ENCODE results near the gene C19orf12.

C19orf12 gene

DNA sequence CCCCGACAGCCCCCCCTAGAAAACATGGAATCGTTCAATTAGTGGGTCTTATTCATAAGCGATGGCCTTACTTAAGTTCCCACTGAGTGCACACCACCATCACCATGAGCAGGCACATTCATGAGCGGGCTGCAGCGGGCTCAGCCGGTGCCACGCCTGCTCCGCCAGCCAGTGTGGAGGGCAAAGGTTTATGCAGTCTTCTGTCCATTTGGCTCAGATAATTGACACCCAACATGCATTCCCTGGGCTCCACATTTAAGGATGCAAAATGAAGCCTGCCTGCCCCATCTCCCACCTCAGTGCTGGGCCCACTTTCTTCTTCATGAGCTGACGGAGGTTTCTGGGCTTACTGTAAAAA, 12.1 kb downstream of the C19orf12 start:
- in situ Hi-C loops (cut with HindIII; ENCODE audit: low pct_ligation_motif_present, low pct_unique_long_range_greater_than_20kb, low sequenced_read_pairs), result no loop called here

DNA sequence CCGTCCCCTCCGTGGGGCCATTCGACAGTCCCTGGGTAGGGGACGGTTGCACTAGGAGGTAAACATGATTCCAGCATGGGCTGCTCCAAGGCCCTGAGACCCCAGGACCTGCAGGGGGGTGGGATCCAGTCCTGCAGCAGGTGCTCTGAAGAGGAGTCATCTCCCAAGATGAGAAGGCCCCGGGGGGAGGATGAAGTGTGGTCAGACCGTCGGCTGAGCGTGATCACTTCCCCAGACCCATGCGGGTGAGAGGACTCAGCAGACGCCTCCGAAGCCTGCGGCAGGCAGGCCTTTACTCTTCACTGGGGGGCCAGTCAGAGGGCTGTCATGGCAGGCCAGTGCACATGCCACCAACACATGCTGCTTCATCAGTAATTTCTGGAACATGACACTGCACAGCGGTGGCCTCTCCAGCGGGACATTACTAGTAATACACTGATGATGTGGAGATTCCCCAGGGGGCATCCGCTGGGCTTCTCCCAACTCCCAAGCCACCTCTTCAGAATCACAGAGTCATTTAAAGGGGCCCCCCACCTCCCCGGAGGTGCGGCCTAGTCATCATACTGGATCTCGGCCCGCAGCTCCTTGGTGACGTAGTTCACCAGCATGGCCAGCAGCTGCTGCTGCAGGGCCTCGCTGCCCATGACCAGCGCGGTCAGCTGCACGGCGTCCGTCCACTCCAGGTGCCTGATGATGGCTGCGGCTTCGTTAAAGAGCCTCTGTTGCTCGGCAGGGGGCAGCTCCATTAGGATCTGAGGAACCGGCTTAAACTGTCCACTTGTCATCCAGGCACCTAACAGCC, 12.7 kb downstream of the C19orf12 start:
- DNase-seq, result no peak

More for the DNA sequence above, 12.1 kb downstream of the C19orf12 start:
- DNase-seq, result no peak

DNA sequence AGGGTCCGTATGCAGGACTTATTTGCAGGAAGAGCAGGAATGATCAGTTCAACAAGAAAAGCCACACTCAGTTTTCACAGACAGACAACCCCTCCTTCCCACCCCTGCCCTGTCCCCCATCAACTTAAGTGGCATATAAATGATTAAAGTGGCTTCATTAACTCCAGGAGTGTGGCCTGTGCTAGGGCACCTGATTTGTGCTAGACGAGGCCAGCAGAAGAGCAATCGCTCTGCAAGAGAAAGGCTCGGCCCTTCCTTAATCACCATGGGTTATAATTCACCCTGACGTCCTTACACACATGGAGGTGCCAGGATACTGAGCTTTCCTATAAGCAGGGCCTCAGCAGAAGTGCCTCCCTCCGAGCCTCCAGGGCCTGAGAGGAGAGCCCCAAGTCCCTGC, 14.6 kb downstream of the C19orf12 start:
- no peak for DNase-seq
- in situ Hi-C loops (cut with HindIII; ENCODE audit: low pct_ligation_motif_present, low pct_unique_long_range_greater_than_20kb, low sequenced_read_pairs), result no loop called here

More for the DNA sequence above, 12.7 kb downstream of the C19orf12 start:
- in situ Hi-C loops (cut with HindIII; ENCODE audit: low pct_ligation_motif_present, low pct_unique_long_range_greater_than_20kb, low sequenced_read_pairs), result no loop called here

DNA sequence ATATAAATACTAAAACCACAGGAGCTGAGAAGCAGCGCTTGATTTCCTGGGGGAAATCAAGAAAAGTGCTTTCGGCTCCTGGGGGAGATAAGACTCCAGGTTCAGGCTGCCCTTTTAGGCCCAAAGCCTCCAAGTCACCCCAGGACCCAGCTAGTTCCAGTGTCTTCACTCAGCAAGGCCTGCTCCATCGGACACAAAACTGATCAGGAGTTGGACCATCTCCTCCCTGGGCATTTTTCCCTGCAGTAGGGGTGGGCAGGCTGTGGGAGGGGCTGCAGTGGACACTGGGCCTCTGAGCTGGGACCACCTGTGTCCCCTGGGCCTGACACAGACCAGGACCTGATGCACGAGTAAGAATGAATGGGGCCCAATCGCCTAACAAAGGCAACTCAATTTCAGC, 15.2 kb downstream of the C19orf12 start:
- in situ Hi-C loops (cut with HindIII; ENCODE audit: low pct_ligation_motif_present, low pct_unique_long_range_greater_than_20kb, low sequenced_read_pairs), result no loop called here

DNA sequence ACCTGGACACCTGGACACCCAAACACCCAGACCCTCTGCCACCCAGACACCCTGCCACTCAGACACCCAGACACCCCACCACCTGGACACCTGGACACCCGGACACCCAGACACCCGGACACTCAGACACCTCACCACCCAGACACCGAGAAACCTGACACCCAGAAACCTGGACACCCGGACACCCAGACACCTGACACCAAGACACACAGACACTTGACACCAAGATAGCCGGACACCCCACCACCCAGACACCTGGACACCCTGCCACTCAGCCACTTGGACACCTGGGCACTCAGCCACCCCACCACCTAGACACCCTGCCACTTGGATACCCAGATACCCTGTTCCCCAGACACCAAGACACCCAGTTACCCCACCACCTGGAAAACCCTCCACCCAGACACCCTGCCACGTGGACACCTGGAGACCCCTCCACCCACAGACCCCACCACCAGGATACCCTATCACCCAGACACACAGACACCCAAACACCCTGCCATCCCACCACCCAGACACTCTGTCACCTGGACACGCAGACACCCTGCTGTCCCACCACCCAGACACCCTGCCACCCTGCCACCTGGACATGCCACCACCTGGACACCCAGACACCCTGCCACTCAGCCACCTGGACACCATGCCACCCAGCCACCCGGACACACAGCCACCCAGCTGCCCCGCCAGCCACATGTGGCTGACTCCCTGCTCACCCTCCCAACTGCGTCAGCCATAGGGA, 17.4 kb downstream of the C19orf12 start:
- in situ Hi-C loops (cut with HindIII; ENCODE audit: low pct_ligation_motif_present, low pct_unique_long_range_greater_than_20kb, low sequenced_read_pairs), result no loop called here
- DNase-seq, result no peak

More for the DNA sequence above, 15.2 kb downstream of the C19orf12 start:
- no peak for DNase-seq

DNA sequence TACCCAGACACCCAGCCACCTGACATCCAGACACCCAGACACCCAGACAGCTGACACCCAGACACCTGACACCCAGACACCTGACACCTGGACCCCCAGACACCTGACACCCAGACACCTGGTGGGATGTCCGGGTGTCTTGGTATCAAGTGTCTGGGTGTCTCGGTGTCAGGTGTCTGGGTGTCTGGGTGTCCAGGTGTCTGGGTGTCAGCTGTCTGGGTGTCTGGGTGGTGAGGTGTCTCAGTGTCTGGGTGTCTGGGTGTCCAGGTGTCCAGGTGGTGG, 18.6 kb downstream of the C19orf12 start:
- in situ Hi-C loops (cut with HindIII; ENCODE audit: low pct_ligation_motif_present, low pct_unique_long_range_greater_than_20kb, low sequenced_read_pairs), result no loop called here
- DNase-seq, result no peak

DNA sequence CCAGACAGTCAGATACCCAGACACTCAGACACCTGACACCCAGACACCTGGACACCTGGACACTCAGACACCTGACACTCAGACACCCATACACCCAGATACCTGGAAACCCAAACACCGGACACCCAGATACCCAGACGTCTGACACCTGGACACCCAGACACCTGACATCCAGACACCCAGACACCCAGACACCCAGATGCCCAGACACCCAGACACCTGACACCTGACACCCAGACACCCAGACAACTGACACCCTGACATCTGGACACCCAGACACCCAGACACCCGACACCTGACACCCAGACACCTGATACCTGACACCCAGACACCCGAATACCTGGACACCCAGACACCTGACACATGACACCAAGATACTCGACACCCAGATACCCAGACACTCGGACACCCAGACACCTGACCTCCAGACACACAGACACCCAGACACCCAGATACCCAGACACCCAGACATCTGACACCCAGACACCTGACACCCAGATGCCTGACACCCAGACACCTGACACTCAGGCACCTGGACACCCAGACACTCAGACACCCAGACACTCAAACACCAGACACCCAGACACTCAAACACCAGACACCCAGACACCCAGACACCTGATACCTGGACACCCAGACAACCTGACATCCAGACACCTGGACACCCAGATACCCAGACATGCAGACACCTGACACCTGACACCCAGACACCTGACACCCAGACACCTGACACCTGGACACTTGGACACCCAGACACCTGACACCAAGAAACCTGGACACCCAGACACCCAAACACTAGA, 19.1 kb downstream of the C19orf12 start:
- no peak for DNase-seq
- in situ Hi-C loops (cut with HindIII; ENCODE audit: low pct_ligation_motif_present, low pct_unique_long_range_greater_than_20kb, low sequenced_read_pairs), result no loop called here

DNA sequence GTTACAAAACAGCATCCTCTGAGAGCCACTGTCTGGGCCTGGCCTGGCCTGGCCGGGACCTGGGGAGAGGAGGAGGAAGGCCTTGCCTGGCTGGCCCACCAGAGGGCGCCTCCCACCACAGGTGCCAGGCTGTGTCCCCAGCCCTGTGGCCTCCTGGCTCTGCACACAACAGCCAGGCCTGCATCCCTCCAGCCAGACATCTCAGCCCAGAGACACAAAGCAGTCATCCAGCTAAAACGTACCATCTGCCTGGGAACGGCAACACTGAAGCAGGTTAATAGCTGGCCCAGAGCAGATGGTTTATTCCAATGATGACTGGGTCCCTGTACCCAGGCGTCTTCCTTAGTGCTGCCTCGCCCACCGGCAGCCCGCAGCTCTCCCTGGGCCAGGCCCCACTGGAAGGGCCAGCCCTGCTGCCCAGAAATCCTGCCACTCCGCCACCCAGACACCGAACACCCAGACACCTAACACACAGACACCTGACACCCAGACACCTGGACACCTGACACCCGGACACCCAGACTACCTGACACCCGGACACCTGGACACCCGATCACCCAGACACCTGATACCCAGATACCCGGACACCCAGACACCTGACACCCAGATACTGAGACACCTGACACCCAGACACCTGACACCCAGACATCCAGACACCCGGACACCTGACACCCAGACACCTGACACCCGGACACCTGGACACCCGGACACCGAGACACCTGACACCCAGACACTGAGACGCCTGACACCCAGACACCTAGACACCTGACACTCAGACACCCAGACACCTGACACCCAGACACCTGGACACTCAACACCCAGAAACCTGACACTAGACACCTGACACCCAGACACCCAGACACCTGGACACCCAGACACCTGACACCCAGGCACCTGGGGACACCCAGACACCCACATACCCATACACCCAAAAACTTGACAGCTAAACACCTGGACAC, 20.1 kb downstream of the C19orf12 start:
- peak; percentile 45 for DNase-seq
- in situ Hi-C loops (cut with HindIII; ENCODE audit: low pct_ligation_motif_present, low pct_unique_long_range_greater_than_20kb, low sequenced_read_pairs), result no loop called here

DNA sequence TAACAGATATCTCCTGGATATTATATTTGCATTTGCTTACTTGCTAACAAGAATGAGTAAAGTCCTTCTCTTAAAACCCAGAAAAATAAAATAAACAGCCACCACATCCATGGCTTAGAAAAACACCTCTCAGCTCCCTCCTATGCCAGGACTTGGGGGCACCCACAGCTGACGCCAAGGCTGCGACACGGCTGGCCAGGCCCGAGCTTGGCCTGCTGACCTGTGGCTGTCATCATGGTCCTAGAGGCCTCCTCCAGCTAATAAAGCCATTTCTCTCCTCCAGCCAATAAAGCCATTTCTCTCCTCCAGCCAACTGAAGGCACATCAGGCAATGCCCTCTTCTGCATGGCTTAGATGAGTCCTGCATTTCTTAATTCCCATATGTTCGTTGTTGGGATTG, 20.9 kb downstream of the C19orf12 start:
- no peak for DNase-seq
- in situ Hi-C loops (cut with HindIII; ENCODE audit: low pct_ligation_motif_present, low pct_unique_long_range_greater_than_20kb, low sequenced_read_pairs), result no loop called here

DNA sequence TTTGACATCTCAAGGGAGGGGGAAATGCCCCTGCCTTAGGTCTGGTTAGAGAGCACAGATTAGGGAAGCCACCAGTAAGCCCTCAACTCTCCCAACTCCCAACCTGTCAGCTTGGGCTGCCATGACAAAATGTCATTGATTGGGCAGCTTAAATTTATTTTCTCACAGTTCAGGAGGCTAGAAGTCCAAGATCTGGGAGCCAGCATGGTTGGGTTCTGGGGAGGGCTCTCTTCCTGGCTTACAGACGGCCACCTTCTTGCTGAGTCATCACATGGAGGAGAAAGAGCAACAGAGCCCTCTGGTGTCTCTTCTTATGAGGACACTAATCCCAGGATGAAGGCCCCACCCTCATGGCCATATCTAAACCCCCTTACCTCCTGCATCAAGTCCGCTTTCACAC, 24.2 kb downstream of the C19orf12 start:
- peak; percentile 31 for DNase-seq
- in situ Hi-C loops (cut with HindIII; ENCODE audit: low pct_ligation_motif_present, low pct_unique_long_range_greater_than_20kb, low sequenced_read_pairs), result no loop called here

DNA sequence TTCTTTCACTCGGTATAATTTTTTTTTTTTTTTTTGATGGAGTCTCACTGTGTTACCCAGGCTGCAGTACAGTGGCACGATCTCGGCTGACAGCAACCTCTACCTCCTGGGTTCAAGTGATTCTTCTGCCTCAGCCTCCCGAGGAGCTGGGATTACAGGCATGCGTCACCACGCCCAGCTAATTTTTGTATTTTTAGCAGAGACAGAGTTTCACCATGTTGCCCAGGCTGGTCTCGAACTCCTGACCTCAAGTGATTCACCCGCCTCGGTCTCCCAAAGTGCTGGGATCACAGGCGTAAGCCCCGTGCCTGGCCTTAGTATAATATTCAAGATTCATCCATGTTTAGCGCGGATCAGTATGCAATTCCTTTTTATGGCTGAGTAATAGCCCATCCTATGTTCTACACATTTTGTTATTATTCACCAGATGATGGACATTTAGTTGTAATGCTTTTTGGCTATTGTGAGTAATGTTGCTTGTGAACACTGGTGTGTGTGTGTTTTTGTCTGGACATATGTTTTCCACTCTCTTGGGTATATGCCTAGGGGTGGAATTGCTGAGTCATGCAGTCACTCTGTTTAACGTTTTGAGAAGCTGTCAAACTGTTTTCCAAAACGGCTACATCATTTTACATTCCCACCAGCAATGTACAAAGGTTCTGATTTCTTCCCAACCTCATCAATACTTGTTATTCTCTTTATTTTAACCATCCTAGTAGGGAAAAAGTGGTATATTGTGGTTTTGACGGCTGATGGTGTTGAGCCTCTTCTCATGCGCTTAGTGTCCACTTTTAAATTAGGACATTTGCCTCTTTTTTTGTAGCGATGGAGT, 26.9 kb downstream of the C19orf12 start:
- in situ Hi-C loops (cut with HindIII; ENCODE audit: low pct_ligation_motif_present, low pct_unique_long_range_greater_than_20kb, low sequenced_read_pairs), result no loop called here
- DNase-seq, result no peak

DNA sequence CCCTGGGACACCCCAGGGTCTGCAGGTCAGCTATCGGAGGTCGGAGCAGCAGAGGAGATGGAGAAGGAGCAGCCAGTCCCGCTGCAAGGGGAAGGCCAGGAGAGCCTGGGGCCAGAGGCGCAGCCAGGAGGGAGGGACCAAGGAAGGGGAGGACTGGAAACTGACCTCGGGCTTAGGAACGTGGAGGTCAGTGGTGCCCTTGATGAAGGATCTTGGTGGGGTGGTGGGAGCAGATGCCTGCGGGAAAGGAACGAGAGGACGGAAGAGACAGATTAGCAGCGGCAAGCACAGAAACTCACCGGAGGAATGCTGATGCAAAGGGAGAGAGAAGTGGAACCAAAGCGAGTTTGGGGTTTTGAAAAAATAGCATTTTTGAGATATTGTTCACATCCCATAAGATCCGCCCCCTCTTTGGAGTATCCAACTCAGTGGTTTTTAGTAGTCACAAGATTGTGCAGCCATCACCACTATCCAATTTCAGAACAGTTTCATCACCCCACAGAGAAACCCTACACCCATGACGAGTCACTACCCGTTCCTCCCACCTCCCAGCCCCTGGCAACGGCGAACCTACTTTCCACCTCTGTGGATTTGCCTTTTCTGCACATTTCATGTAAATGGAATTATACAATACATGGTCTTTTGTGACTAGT, 27.7 kb downstream of the C19orf12 start:
- DNase-seq, result peak; percentile 29
- in situ Hi-C loops (cut with HindIII; ENCODE audit: low pct_ligation_motif_present, low pct_unique_long_range_greater_than_20kb, low sequenced_read_pairs), result no loop called here

DNA sequence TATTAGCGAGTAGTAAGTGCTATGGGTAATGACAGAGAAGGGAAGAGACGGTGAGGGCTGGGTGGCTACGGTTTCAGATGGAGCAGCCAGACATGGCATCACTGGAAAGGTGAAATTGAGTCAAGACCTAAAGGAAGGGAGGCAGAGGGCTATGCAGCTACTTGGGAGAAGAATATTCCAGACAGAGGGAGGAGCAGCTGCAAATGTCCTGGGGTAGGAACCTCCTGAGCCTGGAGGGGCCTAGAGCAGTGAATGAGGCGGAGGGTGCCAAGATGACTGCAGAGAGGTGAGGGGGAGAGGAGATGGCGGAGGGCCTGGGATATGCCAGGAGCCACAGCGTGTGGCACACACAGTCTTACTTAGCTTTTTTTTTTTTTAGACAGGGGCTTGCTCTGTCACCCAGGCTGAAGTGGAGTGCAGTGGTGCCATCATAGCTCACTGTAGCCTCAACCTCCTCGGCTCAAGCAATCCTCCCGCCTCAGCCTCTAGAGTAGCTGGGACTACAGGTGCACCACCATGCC, 28.7 kb downstream of the C19orf12 start:
- DNase-seq, result no peak
- in situ Hi-C loops (cut with HindIII; ENCODE audit: low pct_ligation_motif_present, low pct_unique_long_range_greater_than_20kb, low sequenced_read_pairs), result no loop called here

DNA sequence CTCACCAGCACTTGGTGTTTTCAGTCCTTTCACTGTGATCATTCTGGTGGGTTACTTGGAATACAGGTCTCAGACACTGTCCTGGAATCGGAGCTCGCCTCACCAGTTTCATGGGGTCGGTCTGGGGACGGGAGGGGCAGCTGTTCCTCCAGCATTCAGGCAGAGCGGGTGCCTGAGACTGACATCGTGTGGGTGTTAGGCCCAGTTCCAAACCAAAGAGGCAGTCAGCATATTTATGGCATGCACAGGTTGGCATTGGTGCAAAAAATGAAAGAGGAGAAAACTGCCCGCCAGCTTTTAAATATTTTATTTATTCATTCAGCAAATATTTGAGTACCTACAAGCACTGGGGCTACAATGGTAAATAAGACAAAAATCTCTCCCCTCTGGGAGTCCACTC, 29.7 kb downstream of the C19orf12 start:
- in situ Hi-C loops (cut with HindIII; ENCODE audit: low pct_ligation_motif_present, low pct_unique_long_range_greater_than_20kb, low sequenced_read_pairs), result no loop called here
- no peak for DNase-seq

DNA sequence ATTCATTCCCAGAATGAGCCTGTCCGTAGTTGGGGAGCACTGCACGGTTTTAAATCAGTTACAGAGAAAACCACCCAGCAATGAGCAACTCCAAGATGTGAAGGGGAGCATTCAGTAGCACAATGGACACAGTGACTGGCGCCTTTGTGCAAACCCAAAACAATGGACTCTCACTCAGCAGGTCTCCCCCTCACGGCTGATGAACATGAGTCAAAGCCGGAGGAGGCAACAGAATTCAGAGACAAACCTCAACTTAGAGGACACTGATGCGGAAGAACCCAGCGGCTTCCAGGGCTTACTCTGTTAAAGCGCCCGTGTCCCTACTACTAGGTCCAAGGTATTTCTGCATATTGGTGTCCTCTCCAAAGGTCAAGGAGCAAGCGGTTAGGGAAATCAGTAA, 32.1 kb downstream of the C19orf12 start:
- no peak for DNase-seq
- in situ Hi-C loops (cut with HindIII; ENCODE audit: low pct_ligation_motif_present, low pct_unique_long_range_greater_than_20kb, low sequenced_read_pairs), result no loop called here

DNA sequence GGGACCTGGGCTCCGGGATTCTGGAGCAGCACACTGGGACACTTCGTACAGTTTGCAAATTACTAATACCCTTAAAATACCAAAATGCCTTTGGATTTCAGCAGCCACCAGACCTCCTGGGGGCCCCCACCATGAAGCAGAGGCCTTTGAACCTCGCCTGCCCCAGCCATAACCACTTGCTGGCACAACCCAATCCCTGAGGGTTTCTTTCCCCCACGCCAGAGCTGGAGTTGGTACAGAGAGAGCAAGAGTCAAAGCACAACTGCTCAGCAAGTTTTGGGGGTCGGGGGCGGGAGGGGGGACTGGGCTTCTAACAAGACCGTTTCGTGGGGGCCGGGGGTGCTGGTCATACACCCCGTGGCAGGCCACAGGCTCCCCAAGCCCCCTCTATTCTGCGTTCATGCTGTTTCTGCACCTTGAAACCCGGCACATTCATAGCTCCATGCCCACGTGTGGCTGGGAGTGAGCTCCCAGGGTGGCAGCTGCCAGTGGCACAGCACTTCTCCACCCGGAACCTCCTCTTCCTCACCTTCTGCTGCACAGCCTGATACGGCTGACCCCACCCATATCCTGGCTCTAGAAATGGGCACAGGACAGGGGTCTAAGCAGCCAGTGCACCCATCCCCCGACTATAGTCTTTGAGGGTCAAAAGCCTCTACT, 32.7 kb downstream of the C19orf12 start:
- in situ Hi-C loops (cut with HindIII; ENCODE audit: low pct_ligation_motif_present, low pct_unique_long_range_greater_than_20kb, low sequenced_read_pairs), result no loop called here
- DNase-seq, result no peak
